ENCODE results near the gene ZEB2.

The ZEB2 gene

GRCh38 chr2:144461308-144461766, 58.6 kb downstream of the ZEB2 start:
- no peak for DNase-seq (ENCODE audit: low read depth in 1 of 2, low spot score in 1 of 2)
- Histone ChIP-seq H3K27ac (replicated peaks) (no peak overlapping the region), H3K4me3 (replicated peaks; ENCODE audit: insufficient read depth, low read length) (no peak overlapping the region), H3K27me3 (ENCODE audit: insufficient read depth, poor library complexity, severe bottlenecking) (no peaks in the 10 kb centered on the region)
- TF ChIP-seq GABPA (IDR thresholded peaks at IDR 0.05; ENCODE audit: low read depth) (no peak), CTCF (IDR thresholded peaks at IDR 0.05; ENCODE audit: insufficient read depth, low read length) (no peak), REST (IDR thresholded peaks at IDR 0.05; ENCODE audit: insufficient replicate concordance, low read depth) (no peak), POLR2AphosphoS5 (IDR thresholded peaks at IDR 0.05; ENCODE audit: low read depth) (no peak), SPI1 (IDR thresholded peaks at IDR 0.05; ENCODE audit: borderline replicate concordance, low read depth) (no peak)

- H3K4me3 ChIP-seq (replicated peaks; ENCODE audit: insufficient read depth, low read length): no peak overlapping the region
- H3K27ac ChIP-seq (replicated peaks): no peak overlapping the region
- no peak for TF ChIP-seq GABPA (IDR thresholded peaks at IDR 0.05; ENCODE audit: low read depth)
- TF ChIP-seq REST (IDR thresholded peaks at IDR 0.05; ENCODE audit: insufficient replicate concordance, low read depth): no peak
- TF ChIP-seq SPI1 (IDR thresholded peaks at IDR 0.05; ENCODE audit: borderline replicate concordance, low read depth): no peak
- no peak for TF ChIP-seq CTCF (IDR thresholded peaks at IDR 0.05; ENCODE audit: insufficient read depth, low read length)
- no peak for TF ChIP-seq POLR2AphosphoS5 (IDR thresholded peaks at IDR 0.05; ENCODE audit: low read depth)
- DNase-seq (ENCODE audit: low read depth in 1 of 2, low spot score in 1 of 2): no peak
- no peaks in the 10 kb centered on the region for H3K27me3 ChIP-seq (ENCODE audit: insufficient read depth, poor library complexity, severe bottlenecking)
Measured at GRCh38 chr2:144460727-144461307, 59.1 kb downstream of the ZEB2 start.

GRCh38 chr2:144459937-144460336, 60.0 kb downstream of the ZEB2 start:
- DNase-seq (ENCODE audit: low read depth in 1 of 2, low spot score in 1 of 2): no peak
- Histone ChIP-seq H3K27me3 (ENCODE audit: insufficient read depth, poor library complexity, severe bottlenecking) (no peaks in the 10 kb centered on the region), H3K4me3 (replicated peaks; ENCODE audit: insufficient read depth, low read length) (no peak overlapping the region), H3K27ac (replicated peaks) (no peak overlapping the region; the same call in 1 of the 2 replicates)
- TF ChIP-seq POLR2AphosphoS5 (IDR thresholded peaks at IDR 0.05; ENCODE audit: low read depth): 0 out of 2 replicates have a peak, but pooled peaks have one; percentile 22
- TF ChIP-seq GABPA (IDR thresholded peaks at IDR 0.05; ENCODE audit: low read depth): no peak
- TF ChIP-seq REST (IDR thresholded peaks at IDR 0.05; ENCODE audit: insufficient replicate concordance, low read depth): no peak

Data from HL-60 (cell line).